Muscle layer of duodenum (tissue), 2 donors: ENCODE results near the gene CLCN1.
A peak's percentile ranks its signal among the peaks of the same experiment; 100 is the strongest.

Experiments
- H3K27ac ChIP-seq: one replicate; pipeline ENCODE4 v1.7.0; 2013; ENCODE audit warnings: mild to moderate bottlenecking, low read length
- H3K27me3 ChIP-seq: one replicate; pipeline ENCODE4 v1.7.0; 2013; ENCODE audit warnings: low read depth, mild to moderate bottlenecking, control low read depth, low read length
- H3K36me3 ChIP-seq, 2 donors: one replicate each; pipeline ENCODE4 v1.7.0; 2013; ENCODE audit warnings: low read length in 2 of 2, control low read depth in 1 of 2, mild to moderate bottlenecking in 1 of 2; ENCODE audit not compliant: insufficient read depth in 2 of 2, control insufficient read depth in 1 of 2
- H3K4me1 ChIP-seq, 2 donors: one replicate each; pipeline ENCODE4 v1.7.0; 2013; ENCODE audit warnings: low read length in 2 of 2, mild to moderate bottlenecking in 2 of 2, control low read depth in 1 of 2, moderate library complexity in 1 of 2; ENCODE audit not compliant: insufficient read depth in 2 of 2, control insufficient read depth in 1 of 2
- H3K4me3 ChIP-seq, 2 donors: one replicate each; pipeline ENCODE4 v1.7.0; 2013; ENCODE audit warnings: low read length in 2 of 2, low read depth in 1 of 2, mild to moderate bottlenecking in 1 of 2
- H3K9me3 ChIP-seq, 2 donors: one replicate each; pipeline ENCODE4 v1.7.0; 2013; ENCODE audit warnings: low read length in 2 of 2, control low read depth in 1 of 2, mild to moderate bottlenecking in 1 of 2; ENCODE audit not compliant: control insufficient read depth in 1 of 2
- donor health status: healthy.

CLCN1 gene

DNA sequence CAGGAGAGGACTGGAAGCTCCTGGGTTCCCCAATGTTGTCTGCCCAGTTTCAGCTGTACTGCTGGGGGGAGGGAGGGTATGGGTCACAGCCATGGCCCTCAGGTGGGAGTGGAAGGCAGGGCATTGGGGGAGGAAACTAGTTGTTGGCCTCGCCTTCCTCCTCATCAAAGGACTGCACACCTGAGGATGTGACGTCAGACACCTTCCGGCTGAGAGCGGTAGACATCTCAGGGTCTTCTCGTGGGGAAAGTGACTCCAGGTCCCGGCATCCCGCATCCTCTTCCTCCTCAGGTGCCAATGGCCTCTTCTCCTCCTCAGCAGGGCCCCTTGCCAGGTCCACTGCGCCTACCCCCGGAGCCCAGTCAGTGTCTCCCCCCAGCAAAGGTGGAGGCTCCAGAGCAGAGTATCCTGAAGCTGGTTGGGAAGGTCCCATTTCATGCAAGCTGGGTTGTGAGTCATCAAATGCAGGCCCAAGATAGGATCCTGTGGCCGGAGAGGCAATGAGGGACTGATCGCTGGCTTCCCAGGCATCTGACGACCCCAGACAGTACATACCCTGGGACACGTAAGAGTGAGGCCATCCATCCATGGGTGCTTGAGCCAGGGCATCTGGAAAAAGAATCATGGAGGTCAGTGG lies 40.6 kb downstream of the CLCN1 start:
- H3K27me3 ChIP-seq, result peaks cover 4% of the 10 kb centered on the region
- no peaks in the 10 kb centered on the region for H3K9me3 ChIP-seq
- no peaks in the 10 kb centered on the region for H3K36me3 ChIP-seq
- H3K4me3 ChIP-seq, result no peak overlapping the region
- H3K27ac ChIP-seq, result no peak overlapping the region
- peaks cover 0 to 5% of the 10 kb centered on the region in 2 donors for H3K4me1 ChIP-seq

- H3K27me3 ChIP-seq, result peaks cover 13% of the 10 kb centered on the region
- peaks cover 0 to 12% of the 10 kb centered on the region in 2 donors for H3K4me1 ChIP-seq
Measured at GRCh38 chr7:143358626-143359025, 42.7 kb downstream of the CLCN1 start.

DNA sequence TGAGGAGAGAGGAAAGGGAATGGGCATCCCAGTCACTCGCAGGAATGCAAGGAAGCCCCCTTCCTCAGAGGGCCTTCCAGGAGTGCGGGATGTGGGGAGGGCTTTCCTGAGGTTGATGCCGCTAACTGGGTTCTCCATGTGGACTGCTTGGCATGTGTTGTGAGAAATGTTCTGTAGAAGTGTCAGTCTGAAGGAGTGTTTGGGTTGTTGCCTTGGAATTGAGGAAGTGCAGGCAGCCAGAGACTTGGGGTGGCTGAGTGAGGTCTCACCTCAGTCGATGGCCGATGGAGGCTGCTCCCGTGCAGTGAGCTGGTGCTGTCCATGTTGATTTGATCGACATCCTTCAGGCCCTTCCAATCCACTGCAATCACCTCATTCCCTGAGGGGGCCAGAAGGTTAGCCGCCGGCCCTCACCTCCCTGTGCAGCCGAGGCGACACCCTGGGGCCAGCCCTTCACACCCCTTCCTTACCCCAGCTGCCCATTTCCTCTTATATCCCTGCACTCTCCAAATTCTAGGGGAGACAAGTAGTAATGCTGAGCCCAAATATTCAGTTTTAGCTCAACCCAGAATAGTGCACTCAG lies 44.0 kb downstream of the CLCN1 start:
- H3K9me3 ChIP-seq, result no peaks in the 10 kb centered on the region
- H3K36me3 ChIP-seq, result no peaks in the 10 kb centered on the region
- no peak overlapping the region for H3K4me3 ChIP-seq
- peaks cover 0 to 12% of the 10 kb centered on the region in 2 donors for H3K4me1 ChIP-seq
- H3K27ac ChIP-seq, result no peak overlapping the region
- H3K27me3 ChIP-seq, result peaks cover 15% of the 10 kb centered on the region

More at GRCh38 chr7:143358626-143359025, 42.7 kb downstream of the CLCN1 start:
- H3K27ac ChIP-seq, result no peak overlapping the region
- H3K4me3 ChIP-seq, result no peak overlapping the region
- H3K9me3 ChIP-seq, result no peaks in the 10 kb centered on the region
- H3K36me3 ChIP-seq, result no peaks in the 10 kb centered on the region

DNA sequence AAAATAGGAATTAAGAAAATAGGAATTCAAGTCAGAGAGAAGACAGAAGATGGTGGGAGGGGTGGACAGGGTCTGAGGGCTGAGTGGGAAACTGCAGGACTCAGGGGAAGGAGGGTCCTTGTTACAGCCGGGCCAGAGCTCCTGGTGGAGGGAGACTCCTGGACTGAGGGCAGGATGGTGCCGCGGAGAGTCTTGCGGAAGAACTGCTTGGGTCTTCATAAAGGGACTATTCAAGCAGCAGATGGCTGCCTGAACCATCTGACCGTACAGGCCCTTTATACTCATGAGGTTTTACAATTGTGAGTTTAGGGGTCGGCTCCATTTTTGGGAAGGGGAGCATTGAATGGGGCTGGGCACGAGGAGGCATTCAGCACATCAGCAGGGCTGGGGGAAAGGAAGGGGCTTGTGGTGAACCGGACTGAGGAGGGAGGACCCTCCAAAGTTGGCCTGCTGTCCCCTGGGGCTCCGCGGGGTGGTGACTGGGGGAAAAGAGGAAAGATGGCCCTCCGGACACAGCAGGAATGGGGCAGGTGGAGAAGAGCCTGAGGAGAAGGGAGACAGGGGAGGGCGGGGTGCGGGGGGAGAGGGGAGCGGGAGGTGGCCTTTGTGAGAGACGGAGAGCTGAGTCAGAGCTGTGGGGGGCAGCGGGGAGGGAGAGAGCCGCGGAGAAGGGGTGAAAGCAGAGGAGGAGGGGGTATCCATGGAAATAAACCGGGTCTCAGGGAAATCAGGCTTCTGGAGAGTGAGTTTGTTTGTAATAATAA lies 45.1 kb downstream of the CLCN1 start:
- Histone ChIP-seq H3K27ac (no peak overlapping the region), H3K36me3 (no peaks in the 10 kb centered on the region), H3K9me3 (no peaks in the 10 kb centered on the region), H3K27me3 (peaks cover 15% of the 10 kb centered on the region), H3K4me1 (peaks cover 0 to 12% of the 10 kb centered on the region in 2 donors), H3K4me3 (peak overlapping the region in 1 of 2 donors; percentile 7)

GRCh38 chr7:143361552-143362130 lies 45.7 kb downstream of the CLCN1 start:
- H3K4me1 ChIP-seq, result peaks cover 0 to 12% of the 10 kb centered on the region in 2 donors
- H3K27me3 ChIP-seq, result peaks cover 15% of the 10 kb centered on the region
- H3K27ac ChIP-seq, result no peak overlapping the region
- no peaks in the 10 kb centered on the region for H3K9me3 ChIP-seq
- H3K36me3 ChIP-seq, result no peaks in the 10 kb centered on the region
- peak overlapping the region; percentile 7 to 77 for H3K4me3 ChIP-seq

GRCh38 chr7:143362131-143363015 lies 46.5 kb downstream of the CLCN1 start, which contains the start of gene FAM131B:
Gene FAM131B (minus strand): TSS chr7:143362713. CDS start chr7:143362603, 110 bp downstream.
- Histone ChIP-seq H3K27me3 (peaks cover 15% of the 10 kb centered on the region), H3K4me1 (peaks cover 0 to 12% of the 10 kb centered on the region in 2 donors), H3K9me3 (no peaks in the 10 kb centered on the region), H3K27ac (no peak within 1 kb of the TSS), H3K4me3 (peak within 1 kb of the TSS; percentile 44 to 77), H3K36me3 (no peaks in the 10 kb centered on the region)

GRCh38 chr7:143363016-143363937 lies 47.4 kb downstream of the CLCN1 start:
- peaks cover 0 to 12% of the 10 kb centered on the region in 2 donors for H3K4me1 ChIP-seq
- H3K27ac ChIP-seq, result no peak overlapping the region
- peaks cover 15% of the 10 kb centered on the region for H3K27me3 ChIP-seq
- peak overlapping the region; percentile 1 to 42 for H3K4me3 ChIP-seq
- no peaks in the 10 kb centered on the region for H3K36me3 ChIP-seq
- no peaks in the 10 kb centered on the region for H3K9me3 ChIP-seq

- Histone ChIP-seq H3K9me3 (no peaks in the 10 kb centered on the region), H3K36me3 (no peaks in the 10 kb centered on the region), H3K4me1 (no peaks in the 10 kb centered on the region), H3K27ac (peak overlapping the region; percentile 32), H3K4me3 (no peak overlapping the region), H3K27me3 (peaks cover 9% of the 10 kb centered on the region)
Measured at GRCh38 chr7:143367972-143368371, 52.1 kb downstream of the CLCN1 start.

DNA sequence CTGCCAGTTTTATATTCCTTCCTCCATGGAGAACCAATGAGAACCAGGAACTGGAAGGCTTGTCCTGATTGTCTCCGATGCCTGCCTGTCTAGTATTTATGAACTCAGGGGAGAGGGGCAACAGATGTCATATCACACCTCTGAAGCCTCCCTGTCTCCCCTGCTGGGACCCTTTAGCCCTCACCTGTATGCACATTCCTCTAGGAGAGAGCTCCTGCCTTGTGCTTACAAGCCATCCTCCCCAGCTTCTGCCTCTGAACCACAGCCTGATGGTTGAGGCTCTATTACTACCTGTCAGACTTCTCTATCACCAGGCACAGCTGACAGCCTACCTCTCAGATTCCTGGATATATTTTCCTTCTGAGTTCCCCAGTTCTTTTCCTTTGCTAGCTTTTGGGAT lies 52.5 kb downstream of the CLCN1 start:
- Histone ChIP-seq H3K4me3 (no peak overlapping the region), H3K9me3 (no peaks in the 10 kb centered on the region), H3K27ac (peak overlapping the region; percentile 32), H3K4me1 (no peaks in the 10 kb centered on the region), H3K27me3 (peaks cover 5% of the 10 kb centered on the region), H3K36me3 (no peaks in the 10 kb centered on the region)
